ENCODE results near the gene KRT31. TPM values are rescaled to one million over a fixed set of nuclear protein-coding genes. Genes with fewer than 3 reads are reported as not detected.

Gene KRT31
- total RNA-seq, 1 experiment from 2014 or later, result not detected

DNA sequence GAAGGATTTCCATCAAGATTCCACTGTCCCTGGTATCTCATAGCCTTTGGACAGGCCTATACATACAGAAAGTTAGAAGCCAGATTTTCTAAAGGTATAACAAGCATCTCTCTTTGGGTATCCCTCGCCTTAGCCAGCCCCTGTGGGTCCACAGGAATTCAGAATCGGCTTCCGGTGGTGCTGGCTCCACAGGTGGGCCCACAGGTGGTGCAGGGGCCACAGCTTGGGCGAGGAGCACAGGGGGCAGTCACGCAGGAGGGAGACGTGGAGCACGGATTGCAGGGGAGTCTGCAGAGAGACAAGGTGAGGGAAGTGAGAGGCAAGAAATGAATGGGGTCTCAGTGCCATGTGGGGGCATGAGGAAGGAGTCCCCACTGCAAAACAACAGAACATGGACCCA lies 39.8 kb upstream of the KRT31 start (continued):
- TF ChIP-seq, protein P1, sequence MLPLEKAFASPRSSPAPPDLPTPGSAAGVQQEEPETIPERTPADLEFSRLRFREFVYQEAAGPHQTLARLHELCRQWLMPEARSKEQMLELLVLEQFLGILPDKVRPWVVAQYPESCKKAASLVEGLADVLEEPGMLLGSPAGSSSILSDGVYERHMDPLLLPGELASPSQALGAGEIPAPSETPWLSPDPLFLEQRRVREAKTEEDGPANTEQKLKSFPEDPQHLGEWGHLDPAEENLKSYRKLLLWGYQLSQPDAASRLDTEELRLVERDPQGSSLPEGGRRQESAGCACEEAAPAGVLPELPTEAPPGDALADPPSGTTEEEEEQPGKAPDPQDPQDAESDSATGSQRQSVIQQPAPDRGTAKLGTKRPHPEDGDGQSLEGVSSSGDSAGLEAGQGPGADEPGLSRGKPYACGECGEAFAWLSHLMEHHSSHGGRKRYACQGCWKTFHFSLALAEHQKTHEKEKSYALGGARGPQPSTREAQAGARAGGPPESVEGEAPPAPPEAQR (CRISPR knock-in tag; IDR thresholded peaks at IDR 0.05), result no peak
- TF ChIP-seq SOX15 (CRISPR knock-in tag; IDR thresholded peaks at IDR 0.05) (no peak), MXD4 (CRISPR knock-in tag; IDR thresholded peaks at IDR 0.05; ENCODE audit: borderline replicate concordance) (no peak), FOXP1 (CRISPR knock-in tag; IDR thresholded peaks at IDR 0.05; ENCODE audit: borderline replicate concordance) (no peak), TP53 (CRISPR knock-in tag; IDR thresholded peaks at IDR 0.05) (no peak)

DNA sequence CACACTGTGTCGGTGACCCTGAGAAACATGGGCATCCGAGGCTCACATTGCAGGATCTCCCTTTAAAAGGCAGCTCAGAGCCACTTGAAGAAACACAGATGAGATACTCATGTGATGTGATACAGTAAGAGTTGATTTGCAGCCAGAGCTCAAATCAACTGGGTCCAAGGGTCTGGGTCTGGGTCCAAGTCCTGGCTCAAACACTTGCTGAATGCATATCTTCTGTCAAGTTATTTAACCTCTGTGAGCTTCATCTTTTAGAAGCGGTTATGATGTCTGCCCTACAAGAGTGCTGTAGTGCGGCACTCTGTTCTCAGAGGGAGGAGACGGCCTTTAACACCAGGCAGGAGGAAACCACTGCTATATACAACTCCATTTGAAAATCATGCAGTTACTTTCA lies 37.0 kb upstream of the KRT31 start:
- ATAC-seq, result no peak
- Mint-ChIP-seq H3K27me3 (ENCODE audit: low read depth) (no peaks in the 10 kb centered on the region), H3K36me3 (no peaks in the 10 kb centered on the region), H3K27ac (no peak overlapping the region), H3K9me3 (no peaks in the 10 kb centered on the region), H3K4me1 (no peaks in the 10 kb centered on the region), H3K4me3 (no peak overlapping the region)
- DNase-seq (ENCODE audit: low spot score), result no peak
- CTCF ChIA-PET, result interaction anchor here (2.8 to 3.3 kb wide), 2 partner anchors 17 to 115 kb away, joined by 12 to 22 read pairs; no protein-coding TSS in a partner anchor
- TF ChIP-seq ELF4 (CRISPR knock-in tag; IDR thresholded peaks at IDR 0.05; ENCODE audit: low read depth), result no peak
- TF ChIP-seq, protein P2, sequence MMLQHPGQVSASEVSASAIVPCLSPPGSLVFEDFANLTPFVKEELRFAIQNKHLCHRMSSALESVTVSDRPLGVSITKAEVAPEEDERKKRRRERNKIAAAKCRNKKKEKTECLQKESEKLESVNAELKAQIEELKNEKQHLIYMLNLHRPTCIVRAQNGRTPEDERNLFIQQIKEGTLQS (CRISPR knock-in tag; conservative IDR thresholded peaks at IDR 0.05), result no peak
- TF ChIP-seq SMAD4 (CRISPR knock-in tag; IDR thresholded peaks at IDR 0.05), result no peak
- TF ChIP-seq, protein P3, sequence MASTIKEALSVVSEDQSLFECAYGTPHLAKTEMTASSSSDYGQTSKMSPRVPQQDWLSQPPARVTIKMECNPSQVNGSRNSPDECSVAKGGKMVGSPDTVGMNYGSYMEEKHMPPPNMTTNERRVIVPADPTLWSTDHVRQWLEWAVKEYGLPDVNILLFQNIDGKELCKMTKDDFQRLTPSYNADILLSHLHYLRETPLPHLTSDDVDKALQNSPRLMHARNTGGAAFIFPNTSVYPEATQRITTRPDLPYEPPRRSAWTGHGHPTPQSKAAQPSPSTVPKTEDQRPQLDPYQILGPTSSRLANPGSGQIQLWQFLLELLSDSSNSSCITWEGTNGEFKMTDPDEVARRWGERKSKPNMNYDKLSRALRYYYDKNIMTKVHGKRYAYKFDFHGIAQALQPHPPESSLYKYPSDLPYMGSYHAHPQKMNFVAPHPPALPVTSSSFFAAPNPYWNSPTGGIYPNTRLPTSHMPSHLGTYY (CRISPR knock-in tag; IDR thresholded peaks at IDR 0.05), result no peak
- TF ChIP-seq OVOL2 (CRISPR knock-in tag; IDR thresholded peaks at IDR 0.05; ENCODE audit: borderline replicate concordance), result no peak
- TF ChIP-seq, protein P4, sequence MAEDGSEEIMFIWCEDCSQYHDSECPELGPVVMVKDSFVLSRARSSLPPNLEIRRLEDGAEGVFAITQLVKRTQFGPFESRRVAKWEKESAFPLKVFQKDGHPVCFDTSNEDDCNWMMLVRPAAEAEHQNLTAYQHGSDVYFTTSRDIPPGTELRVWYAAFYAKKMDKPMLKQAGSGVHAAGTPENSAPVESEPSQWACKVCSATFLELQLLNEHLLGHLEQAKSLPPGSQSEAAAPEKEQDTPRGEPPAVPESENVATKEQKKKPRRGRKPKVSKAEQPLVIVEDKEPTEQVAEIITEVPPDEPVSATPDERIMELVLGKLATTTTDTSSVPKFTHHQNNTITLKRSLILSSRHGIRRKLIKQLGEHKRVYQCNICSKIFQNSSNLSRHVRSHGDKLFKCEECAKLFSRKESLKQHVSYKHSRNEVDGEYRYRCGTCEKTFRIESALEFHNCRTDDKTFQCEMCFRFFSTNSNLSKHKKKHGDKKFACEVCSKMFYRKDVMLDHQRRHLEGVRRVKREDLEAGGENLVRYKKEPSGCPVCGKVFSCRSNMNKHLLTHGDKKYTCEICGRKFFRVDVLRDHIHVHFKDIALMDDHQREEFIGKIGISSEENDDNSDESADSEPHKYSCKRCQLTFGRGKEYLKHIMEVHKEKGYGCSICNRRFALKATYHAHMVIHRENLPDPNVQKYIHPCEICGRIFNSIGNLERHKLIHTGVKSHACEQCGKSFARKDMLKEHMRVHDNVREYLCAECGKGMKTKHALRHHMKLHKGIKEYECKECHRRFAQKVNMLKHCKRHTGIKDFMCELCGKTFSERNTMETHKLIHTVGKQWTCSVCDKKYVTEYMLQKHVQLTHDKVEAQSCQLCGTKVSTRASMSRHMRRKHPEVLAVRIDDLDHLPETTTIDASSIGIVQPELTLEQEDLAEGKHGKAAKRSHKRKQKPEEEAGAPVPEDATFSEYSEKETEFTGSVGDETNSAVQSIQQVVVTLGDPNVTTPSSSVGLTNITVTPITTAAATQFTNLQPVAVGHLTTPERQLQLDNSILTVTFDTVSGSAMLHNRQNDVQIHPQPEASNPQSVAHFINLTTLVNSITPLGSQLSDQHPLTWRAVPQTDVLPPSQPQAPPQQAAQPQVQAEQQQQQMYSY (CRISPR knock-in tag; IDR thresholded peaks at IDR 0.05), result no peak
- TF ChIP-seq FOXP1 (CRISPR knock-in tag; IDR thresholded peaks at IDR 0.05; ENCODE audit: borderline replicate concordance), result no peak
- no peak for TF ChIP-seq TEAD4 (CRISPR knock-in tag; IDR thresholded peaks at IDR 0.05)
- TF ChIP-seq EMX1 (CRISPR knock-in tag; IDR thresholded peaks at IDR 0.05), result no peak
- POLR2A ChIA-PET, result no interaction called here

DNA sequence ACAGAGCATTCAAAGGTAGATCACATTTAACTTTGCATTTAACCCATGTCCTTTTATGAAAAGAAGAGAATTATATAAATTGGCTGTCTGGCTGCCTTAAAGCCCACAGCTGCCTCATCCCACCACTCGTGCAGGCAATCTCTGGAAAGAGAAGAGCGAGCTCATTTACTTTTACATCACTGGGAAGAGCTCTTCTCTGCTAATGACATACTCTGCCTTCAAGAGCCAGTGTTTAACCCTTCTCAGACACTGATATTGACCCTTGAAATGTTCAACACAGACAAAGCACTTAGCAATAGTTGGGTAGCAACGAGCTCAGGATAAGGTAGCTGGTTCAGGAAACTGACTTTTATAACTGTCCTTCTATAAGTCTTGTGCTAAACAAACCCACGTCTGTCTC lies 36.6 kb upstream of the KRT31 start:
- Mint-ChIP-seq H3K27ac (no peak overlapping the region), H3K27me3 (ENCODE audit: low read depth) (no peaks in the 10 kb centered on the region), H3K36me3 (no peaks in the 10 kb centered on the region), H3K4me1 (no peaks in the 10 kb centered on the region), H3K9me3 (no peaks in the 10 kb centered on the region), H3K4me3 (no peak overlapping the region)
- ATAC-seq (no peak), DNase-seq (ENCODE audit: low spot score) (no peak)
- CTCF ChIA-PET, result interaction anchor here (2.8 to 3.3 kb wide), 2 partner anchors 16 to 115 kb away, joined by 12 to 22 read pairs; no protein-coding TSS in a partner anchor
- POLR2A ChIA-PET, result no interaction called here
- TF ChIP-seq ZNF138 (CRISPR knock-in tag; conservative IDR thresholded peaks at IDR 0.05), result no peak
- TF ChIP-seq ZNF121 (CRISPR knock-in tag; IDR thresholded peaks at IDR 0.05), result no peak
- TF ChIP-seq, protein P5, sequence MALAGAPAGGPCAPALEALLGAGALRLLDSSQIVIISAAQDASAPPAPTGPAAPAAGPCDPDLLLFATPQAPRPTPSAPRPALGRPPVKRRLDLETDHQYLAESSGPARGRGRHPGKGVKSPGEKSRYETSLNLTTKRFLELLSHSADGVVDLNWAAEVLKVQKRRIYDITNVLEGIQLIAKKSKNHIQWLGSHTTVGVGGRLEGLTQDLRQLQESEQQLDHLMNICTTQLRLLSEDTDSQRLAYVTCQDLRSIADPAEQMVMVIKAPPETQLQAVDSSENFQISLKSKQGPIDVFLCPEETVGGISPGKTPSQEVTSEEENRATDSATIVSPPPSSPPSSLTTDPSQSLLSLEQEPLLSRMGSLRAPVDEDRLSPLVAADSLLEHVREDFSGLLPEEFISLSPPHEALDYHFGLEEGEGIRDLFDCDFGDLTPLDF (CRISPR knock-in tag; IDR thresholded peaks at IDR 0.05), result no peak
- TF ChIP-seq, protein P6, sequence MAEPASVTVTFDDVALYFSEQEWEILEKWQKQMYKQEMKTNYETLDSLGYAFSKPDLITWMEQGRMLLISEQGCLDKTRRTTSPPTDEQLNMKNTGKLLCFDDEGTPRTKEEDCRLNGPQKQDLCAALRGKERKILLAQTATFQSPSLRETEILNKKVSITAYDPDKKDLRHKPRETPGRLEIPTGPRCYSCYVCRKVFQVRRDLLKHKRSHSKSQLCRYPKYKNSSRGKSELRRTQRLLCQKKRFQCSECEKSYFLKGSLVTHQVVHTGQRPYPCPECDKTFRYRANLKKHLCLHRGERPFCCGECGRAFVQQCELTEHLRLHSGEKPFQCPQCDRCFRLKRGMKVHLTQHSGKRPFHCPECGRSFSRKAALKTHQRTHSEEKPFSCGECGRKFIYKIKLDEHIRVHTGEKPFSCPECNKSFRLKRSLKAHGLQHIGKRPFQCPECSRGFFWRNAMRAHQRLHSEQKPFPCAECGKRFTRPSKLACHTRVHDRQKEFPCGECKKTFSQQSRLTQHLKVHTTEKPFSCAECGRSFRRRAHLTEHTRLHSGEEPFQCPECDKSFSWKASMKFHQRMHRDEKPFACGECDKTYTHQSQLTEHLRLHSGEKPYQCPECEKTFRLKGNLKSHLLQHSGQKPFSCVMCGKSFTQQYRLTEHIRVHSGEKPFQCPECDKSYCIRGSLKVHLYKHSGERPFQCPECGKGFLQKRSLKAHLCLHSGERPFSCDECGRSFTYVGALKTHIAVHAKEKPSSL (CRISPR knock-in tag; conservative IDR thresholded peaks at IDR 0.05), result no peak
- TF ChIP-seq ZBTB21 (CRISPR knock-in tag; IDR thresholded peaks at IDR 0.05; ENCODE audit: borderline replicate concordance), result no peak
- TF ChIP-seq ZNF416 (CRISPR knock-in tag; IDR thresholded peaks at IDR 0.05), result no peak
- no peak for TF ChIP-seq CREB1 (CRISPR knock-in tag; IDR thresholded peaks at IDR 0.05)
- no peak for TF ChIP-seq NFYB (CRISPR knock-in tag; conservative IDR thresholded peaks at IDR 0.05; ENCODE audit: low read depth)
- TF ChIP-seq, protein P3 (CRISPR knock-in tag; IDR thresholded peaks at IDR 0.05), result no peak
- no peak for TF ChIP-seq SMAD4 (CRISPR knock-in tag; IDR thresholded peaks at IDR 0.05)
- TF ChIP-seq, protein P1 (CRISPR knock-in tag; IDR thresholded peaks at IDR 0.05), result no peak
